Upper lobe of right lung (tissue), 1 donor: ENCODE results near the gene PCDH10. TPM values are rescaled to one million over a fixed set of nuclear protein-coding genes. Genes with fewer than 3 reads are reported as not detected.

ENCODE experiments used
- ATAC-seq: fragments of 200-7000 bp; cut with Tn5 transposase; one replicate; pipeline ENCODE4 v1.9.1; 2020; ENCODE audit warnings: mild to moderate bottlenecking, moderate library complexity
- DNase-seq: peaks from one replicate; pipeline ENCODE4 v3.0.0-alpha.2; 2020
- H3K27ac ChIP-seq: fragments of 200-600 bp; one replicate; pipeline ENCODE4 v1.8.0; 2022
- H3K27me3 ChIP-seq: fragments of 200-600 bp; one replicate; pipeline ENCODE4 v1.8.0; 2022; ENCODE audit warnings: mild to moderate bottlenecking
- H3K36me3 ChIP-seq: fragments of 200-600 bp; one replicate; pipeline ENCODE4 v1.8.0; 2022
- H3K4me1 ChIP-seq: fragments of 200-600 bp; one replicate; pipeline ENCODE4 v1.8.0; 2022
- H3K4me3 ChIP-seq: fragments of 200-600 bp; one replicate; pipeline ENCODE4 v1.8.0; 2022; ENCODE audit warnings: mild to moderate bottlenecking
- H3K9me3 ChIP-seq: fragments of 200-600 bp; one replicate; pipeline ENCODE4 v1.8.0; 2022
- intact Hi-C: fragments of 100-400 bp; cut with DNase I; formaldehyde crosslinking; loops from one replicate; pipeline ENCODE4 v1.11.0; 2022
- total RNA-seq: library from RNA; stranded (reverse); fragmentation: NEBNext Ultra II Directional; extraction: Animal tissue kit (Norgen Biotek cat#: 25700); gene quantifications from one replicate; pipeline ENCODE4 v1.2.1, GENCODE V29; 2021
- TF ChIP-seq, protein P1 (sequence below): fragments of 200-600 bp; IDR thresholded peaks from one replicate; pipeline ENCODE4 v1.8.0; 2022; ENCODE audit warnings: antibody characterized with exemption
- donor health status: DM: no; HTN: yes; CAD: no; lungs with severe emphysema.

The PCDH10 gene
- total RNA-seq, 1 donor from 2014 or later, result 0.41 TPM

DNA sequence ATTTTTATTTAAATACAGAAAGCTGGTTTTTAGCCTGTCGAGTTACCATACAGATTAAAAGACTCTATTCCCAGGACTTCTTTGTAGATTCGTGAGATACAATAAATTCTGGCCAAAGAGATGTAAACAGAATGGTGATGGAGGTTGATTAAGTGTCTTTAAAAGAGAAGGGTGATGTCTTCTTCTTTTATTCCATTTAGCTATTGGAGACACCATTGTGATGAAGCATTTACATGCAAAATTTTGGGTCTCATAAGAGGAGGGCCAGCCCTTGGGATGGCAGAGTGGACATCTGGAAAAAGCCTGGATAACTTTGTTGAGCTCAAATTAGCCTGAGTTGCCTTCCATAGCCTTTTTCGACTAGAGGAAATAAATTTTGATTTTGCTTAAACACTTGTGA is 21.6 kb upstream of the PCDH10 start:
- TF ChIP-seq, protein P1, sequence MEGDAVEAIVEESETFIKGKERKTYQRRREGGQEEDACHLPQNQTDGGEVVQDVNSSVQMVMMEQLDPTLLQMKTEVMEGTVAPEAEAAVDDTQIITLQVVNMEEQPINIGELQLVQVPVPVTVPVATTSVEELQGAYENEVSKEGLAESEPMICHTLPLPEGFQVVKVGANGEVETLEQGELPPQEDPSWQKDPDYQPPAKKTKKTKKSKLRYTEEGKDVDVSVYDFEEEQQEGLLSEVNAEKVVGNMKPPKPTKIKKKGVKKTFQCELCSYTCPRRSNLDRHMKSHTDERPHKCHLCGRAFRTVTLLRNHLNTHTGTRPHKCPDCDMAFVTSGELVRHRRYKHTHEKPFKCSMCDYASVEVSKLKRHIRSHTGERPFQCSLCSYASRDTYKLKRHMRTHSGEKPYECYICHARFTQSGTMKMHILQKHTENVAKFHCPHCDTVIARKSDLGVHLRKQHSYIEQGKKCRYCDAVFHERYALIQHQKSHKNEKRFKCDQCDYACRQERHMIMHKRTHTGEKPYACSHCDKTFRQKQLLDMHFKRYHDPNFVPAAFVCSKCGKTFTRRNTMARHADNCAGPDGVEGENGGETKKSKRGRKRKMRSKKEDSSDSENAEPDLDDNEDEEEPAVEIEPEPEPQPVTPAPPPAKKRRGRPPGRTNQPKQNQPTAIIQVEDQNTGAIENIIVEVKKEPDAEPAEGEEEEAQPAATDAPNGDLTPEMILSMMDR, result no peak
- H3K9me3 ChIP-seq, result no peaks in the 10 kb centered on the region
- H3K36me3 ChIP-seq, result no peaks in the 10 kb centered on the region
- no peak overlapping the region for H3K4me3 ChIP-seq
- DNase-seq (no peak), ATAC-seq (no peak)
- H3K27ac ChIP-seq, result no peak overlapping the region
- H3K27me3 ChIP-seq, result no peaks in the 10 kb centered on the region
- intact Hi-C loops, result no loop called here
- H3K4me1 ChIP-seq, result no peaks in the 10 kb centered on the region

DNA sequence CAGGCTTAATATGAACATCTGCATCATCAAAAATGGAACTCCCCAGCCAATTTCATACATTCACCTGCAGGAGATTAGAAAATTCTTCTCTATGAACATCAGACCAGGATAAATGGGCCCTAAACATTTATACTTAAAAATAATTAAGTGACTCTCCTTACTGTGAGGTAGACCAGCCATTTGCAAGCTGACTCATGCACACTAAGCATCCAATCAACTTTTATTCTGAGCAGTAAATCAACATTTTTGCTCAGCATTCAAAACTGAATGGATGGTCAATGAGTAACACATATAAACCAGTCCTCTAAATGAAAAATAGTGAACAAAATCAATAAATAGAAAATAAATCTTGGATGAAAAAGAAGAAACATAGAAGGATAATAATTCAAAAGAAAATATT is 19.9 kb upstream of the PCDH10 start:
- no peaks in the 10 kb centered on the region for H3K4me1 ChIP-seq
- no peaks in the 10 kb centered on the region for H3K9me3 ChIP-seq
- ATAC-seq, result no peak
- no peaks in the 10 kb centered on the region for H3K27me3 ChIP-seq
- no peak for DNase-seq
- H3K27ac ChIP-seq, result no peak overlapping the region
- H3K36me3 ChIP-seq, result no peaks in the 10 kb centered on the region
- TF ChIP-seq, protein P1, result no peak
- intact Hi-C loops, result no loop called here
- H3K4me3 ChIP-seq, result no peak overlapping the region

DNA sequence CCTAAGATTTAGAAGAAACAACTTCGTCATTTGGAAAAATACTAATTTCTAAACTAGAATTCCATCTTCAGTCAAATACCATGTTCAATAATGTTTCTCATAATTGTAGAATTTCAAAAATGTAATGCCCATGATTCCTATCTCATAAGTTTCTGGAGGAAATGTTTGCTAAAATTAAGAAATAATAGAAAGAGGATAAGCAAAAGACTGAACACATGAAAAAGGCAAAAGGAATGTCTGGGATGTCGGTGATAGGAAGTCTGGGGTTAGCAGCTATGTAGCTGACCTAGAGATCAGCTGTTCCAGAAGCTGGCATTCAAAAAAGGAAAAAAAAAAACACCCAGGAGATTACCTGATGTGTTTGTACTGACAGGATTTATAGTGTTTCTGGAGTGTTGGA is 18.9 kb upstream of the PCDH10 start:
- Histone ChIP-seq H3K27ac (no peak overlapping the region), H3K36me3 (no peaks in the 10 kb centered on the region), H3K4me1 (no peaks in the 10 kb centered on the region), H3K27me3 (no peaks in the 10 kb centered on the region), H3K4me3 (no peak overlapping the region), H3K9me3 (no peaks in the 10 kb centered on the region)
- intact Hi-C loops, result no loop called here
- TF ChIP-seq, protein P1, result no peak
- ATAC-seq, result no peak
- no peak for DNase-seq

DNA sequence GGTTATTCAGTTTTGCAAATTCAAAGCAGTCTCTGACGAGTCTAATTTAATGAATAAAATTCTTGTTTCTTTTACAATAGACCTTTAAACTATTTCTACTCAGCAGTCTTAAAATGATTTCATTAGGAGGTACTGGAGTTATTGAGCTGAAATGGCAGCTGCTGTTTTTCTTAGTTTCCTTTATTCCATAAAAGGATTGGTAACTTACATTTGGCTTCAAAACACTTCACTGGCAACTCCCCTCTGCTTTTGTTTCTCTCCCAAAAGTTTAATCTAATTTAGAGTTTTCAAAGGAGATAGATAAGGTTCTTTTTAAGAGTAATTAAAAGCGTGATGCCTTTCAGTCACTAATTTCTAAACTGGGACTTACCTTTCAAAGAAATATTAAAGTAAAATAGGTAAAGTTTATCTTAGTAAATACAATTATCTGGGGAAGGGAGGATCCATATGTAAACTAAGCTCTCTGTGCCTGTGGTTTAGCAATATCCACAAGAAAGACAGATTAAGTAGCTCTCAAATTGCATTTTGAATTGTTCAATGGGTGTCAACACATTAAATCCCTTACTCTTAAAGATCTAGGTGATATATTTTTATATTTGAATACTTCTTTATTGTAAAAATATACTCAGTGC is 17.1 kb upstream of the PCDH10 start:
- intact Hi-C loops, result no loop called here

DNA sequence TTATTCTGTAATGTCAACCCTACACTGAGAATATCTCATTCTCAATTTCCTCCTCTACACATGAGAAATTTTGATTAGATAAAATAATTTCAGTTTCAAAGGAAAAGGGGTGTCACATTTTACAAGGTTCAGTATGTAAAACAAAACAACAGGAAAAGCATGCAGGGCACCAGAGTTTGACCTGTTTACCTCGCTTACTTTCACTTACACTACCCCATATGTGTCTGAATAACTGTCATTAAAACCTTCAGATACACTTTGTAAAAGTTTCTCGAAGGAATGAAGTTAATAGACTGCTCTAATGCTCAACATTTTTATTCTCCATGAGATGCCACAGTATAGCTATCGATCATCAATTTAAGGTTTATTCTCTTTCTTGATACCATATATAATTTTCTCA is 12.3 kb upstream of the PCDH10 start:
- DNase-seq, result no peak
- intact Hi-C loops, result no loop called here
- TF ChIP-seq, protein P1, result no peak
- Histone ChIP-seq H3K4me1 (no peaks in the 10 kb centered on the region), H3K36me3 (no peaks in the 10 kb centered on the region), H3K4me3 (no peak overlapping the region), H3K9me3 (no peaks in the 10 kb centered on the region), H3K27ac (no peak overlapping the region), H3K27me3 (peaks cover 10% of the 10 kb centered on the region)
- ATAC-seq, result no peak

More for the DNA sequence above, 17.1 kb upstream of the PCDH10 start:
- Histone ChIP-seq H3K27ac (no peak overlapping the region), H3K36me3 (no peaks in the 10 kb centered on the region), H3K9me3 (no peaks in the 10 kb centered on the region), H3K27me3 (no peaks in the 10 kb centered on the region), H3K4me3 (no peak overlapping the region), H3K4me1 (no peaks in the 10 kb centered on the region)
- ATAC-seq (no peak), DNase-seq (no peak)
- TF ChIP-seq, protein P1, result no peak

DNA sequence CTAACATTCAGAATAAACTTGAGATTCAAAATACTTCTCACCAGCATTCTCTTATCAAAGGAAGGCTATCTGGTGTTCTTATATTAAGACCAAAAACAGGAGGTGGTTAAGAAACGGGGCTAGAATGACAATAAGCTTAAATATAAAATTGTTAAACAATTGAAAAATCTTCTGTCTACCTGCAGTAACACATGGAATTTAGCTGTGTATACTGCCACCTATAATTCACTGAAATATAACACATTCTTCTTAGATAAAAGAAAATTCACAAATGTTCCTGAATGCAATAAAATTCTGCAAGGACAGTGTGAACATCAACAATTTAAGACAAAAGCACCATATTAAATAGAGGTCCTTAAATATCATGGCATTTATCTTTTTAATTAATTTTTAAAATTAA is 11.5 kb upstream of the PCDH10 start:
- H3K36me3 ChIP-seq, result no peaks in the 10 kb centered on the region
- intact Hi-C loops, result no loop called here
- no peaks in the 10 kb centered on the region for H3K4me1 ChIP-seq
- ATAC-seq, result no peak
- peaks cover 14% of the 10 kb centered on the region for H3K27me3 ChIP-seq
- TF ChIP-seq, protein P1, result no peak
- DNase-seq, result no peak
- no peak overlapping the region for H3K27ac ChIP-seq
- no peaks in the 10 kb centered on the region for H3K9me3 ChIP-seq
- H3K4me3 ChIP-seq, result no peak overlapping the region
